K562 (cell line): ENCODE measurements around the gene FOXD2. TPM values are rescaled to one million over a fixed set of nuclear protein-coding genes. Genes with fewer than 3 reads are reported as not detected.

ENCODE experiments used
- MYC ChIP-seq, 2 experiments: fragments of 250-450 bp in 1 of 2; sonication (Bioruptor Pico) in 1 of 2; IDR thresholded peaks; 2 replicates each; pipeline versions ENCODE4 v1.5.1 to v1.6.1; 2012 to 2021; ENCODE audit warnings: low read depth in 2 of 2, borderline replicate concordance in 1 of 2, improper control_type of control experiment in 1 of 2, low read length in 1 of 2, mild to moderate bottlenecking in 1 of 2, moderate library complexity in 1 of 2
- NCOA6 ChIP-seq: fragments of 450-650 bp; IDR thresholded peaks from 2 replicates; pipeline ENCODE4 v1.6.1; 2017; ENCODE audit warnings: mild to moderate bottlenecking
- THAP12 ChIP-seq: fragments of 250-450 bp; sonication (Bioruptor Pico); IDR thresholded peaks from 2 replicates; pipeline ENCODE4 v1.9.0; 2021; ENCODE audit warnings: mild to moderate bottlenecking, inconsistent platforms
- UBTF ChIP-seq, 2 experiments: IDR thresholded peaks; 2 replicates each; pipeline ENCODE4 v1.6.1; 2012; ENCODE audit warnings: improper control_type of control experiment in 2 of 2, low read depth in 2 of 2, low read length in 2 of 2, borderline replicate concordance in 1 of 2
- ZBTB40 ChIP-seq, 2 experiments: fragments of 450-650 bp in 1 of 2; sonication (generic) in 1 of 2; formaldehyde crosslinking in 1 of 2; IDR thresholded peaks; 2 replicates each; pipeline versions ENCODE4 v1.7.1 to v1.9.0; 2016 to 2022; ENCODE audit warnings: inconsistent platforms in 1 of 2, mild to moderate bottlenecking in 1 of 2, missing genetic modification reagents in 1 of 2
- polyA plus RNA-seq, 8 experiments: library from polyadenylated mRNA; depleted of rRNA in 4 of 8; stranded (reverse) in 5 of 8; unstranded in 3 of 8; fragments of >200 nt; fragmentation: Nextera tagmentation in 2 of 8; fragmentation: Illumina TruSeq in 1 of 8; extraction: Ambion mirVana in 2 of 8; extraction: Trizol in 1 of 8; gene quantifications; 2 replicates each; pipeline versions ENCODE4 v1.2.1 to v1.2.3, GENCODE V29; 2011 to 2014; ENCODE audit warnings: inconsistent platforms in 1 of 8, missing spikeins in 1 of 8
- total RNA-seq, 7 experiments: library from RNA; depleted of rRNA in 6 of 7; stranded (reverse); fragments of >200 nt in 6 of 7; fragmentation: Illumina TruSeq in 2 of 7; extraction: Trizol in 2 of 7; gene quantifications; 2 replicates each; pipeline versions ENCODE4 v1.2.1 to v1.2.3, GENCODE V29; 2011 to 2021; ENCODE audit warnings: low replicate concordance in 1 of 7
- TF ChIP-seq, protein P1 (sequence below), 2 experiments: fragments of 250-450 bp in 1 of 2; fragments of 450-650 bp in 1 of 2; sonication (Bioruptor Pico) in 1 of 2; IDR thresholded peaks; 2 replicates each; pipeline versions ENCODE4 v1.6.1 to v1.8.0; 2016 to 2021; ENCODE audit warnings: mild to moderate bottlenecking in 2 of 2, moderate library complexity in 2 of 2, missing compliant biosample characterization in 1 of 2, missing genetic modification characterization in 1 of 2
- TF ChIP-seq, protein P2 (sequence below): fragments of 450-650 bp; IDR thresholded peaks from 2 replicates; pipeline ENCODE4 v1.6.1; 2016; ENCODE audit warnings: antibody characterized with exemption

Gene FOXD2
- total and polyA plus RNA-seq, 9 of the 15 experiments (the other 6 are each of a cell fraction or from before 2014, with no cell fraction given) = 0.06 to 1.2 (median 0.22) TPM

DNA sequence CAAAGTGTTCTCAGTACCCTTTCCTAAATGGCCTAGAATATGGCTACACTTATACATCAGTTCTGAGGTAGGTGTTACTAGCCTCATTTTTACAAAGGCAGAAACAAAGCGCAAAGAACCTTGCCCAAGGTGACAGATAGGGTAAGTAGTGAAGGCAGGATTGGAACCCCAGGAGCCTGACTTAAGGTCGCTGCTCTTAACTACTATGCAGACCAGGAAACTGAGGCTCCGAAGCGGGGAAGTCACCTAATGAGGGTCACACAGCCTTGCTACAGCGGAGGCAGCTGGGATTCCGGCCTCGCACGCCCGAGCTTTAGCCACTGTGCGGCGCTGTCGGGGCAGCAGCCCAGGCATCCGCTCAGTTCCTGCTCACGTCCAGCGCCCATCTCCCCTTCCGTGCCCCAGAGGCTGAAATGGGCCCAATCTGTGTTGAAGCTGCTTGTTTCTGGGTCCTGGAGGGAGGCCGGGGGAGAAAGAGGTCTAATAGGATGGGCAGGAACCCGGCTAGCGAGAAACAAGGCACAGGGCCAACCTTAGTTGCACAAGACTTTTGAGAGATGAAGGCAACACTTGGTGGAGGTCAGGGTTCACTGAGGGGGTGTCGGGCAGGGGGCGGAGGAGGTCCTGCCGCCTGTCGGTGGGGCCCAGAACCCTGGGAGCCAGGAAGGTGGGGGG, 1.4 kb upstream of the FOXD2 start (continued):
- TF ChIP-seq UBTF (IDR thresholded peaks at IDR 0.05; ENCODE audit: borderline replicate concordance in 1 of 2, low read depth in 2 of 2, low read length in 2 of 2) (peak in 1 of 2 experiments; percentile 76; a peak in 1 of 4 replicates), THAP12 (0 out of 2 replicates have a peak, but pooled peaks have one; percentile 5), MYC (IDR thresholded peaks at IDR 0.05; ENCODE audit: low read depth, low read length) (peak; percentile 52), MYC (CRISPR knock-in tag; IDR thresholded peaks at IDR 0.05; ENCODE audit: borderline replicate concordance, low read depth) (no peak), ZBTB40 (IDR thresholded peaks at IDR 0.05) (0 out of 2 replicates have a peak, but pooled peaks have one; percentile 48), ZBTB40 (CRISPR knock-in tag; IDR thresholded peaks at IDR 0.05) (no peak), NCOA6 (peak; percentile 86)
- TF ChIP-seq, protein P1, sequence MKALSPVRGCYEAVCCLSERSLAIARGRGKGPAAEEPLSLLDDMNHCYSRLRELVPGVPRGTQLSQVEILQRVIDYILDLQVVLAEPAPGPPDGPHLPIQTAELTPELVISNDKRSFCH (CRISPR knock-in tag; IDR thresholded peaks at IDR 0.05) = no peak
- TF ChIP-seq, protein P1 (tag; IDR thresholded peaks at IDR 0.05) = 0 out of 2 replicates have a peak, but pooled peaks have one; percentile 14
- TF ChIP-seq, protein P2, sequence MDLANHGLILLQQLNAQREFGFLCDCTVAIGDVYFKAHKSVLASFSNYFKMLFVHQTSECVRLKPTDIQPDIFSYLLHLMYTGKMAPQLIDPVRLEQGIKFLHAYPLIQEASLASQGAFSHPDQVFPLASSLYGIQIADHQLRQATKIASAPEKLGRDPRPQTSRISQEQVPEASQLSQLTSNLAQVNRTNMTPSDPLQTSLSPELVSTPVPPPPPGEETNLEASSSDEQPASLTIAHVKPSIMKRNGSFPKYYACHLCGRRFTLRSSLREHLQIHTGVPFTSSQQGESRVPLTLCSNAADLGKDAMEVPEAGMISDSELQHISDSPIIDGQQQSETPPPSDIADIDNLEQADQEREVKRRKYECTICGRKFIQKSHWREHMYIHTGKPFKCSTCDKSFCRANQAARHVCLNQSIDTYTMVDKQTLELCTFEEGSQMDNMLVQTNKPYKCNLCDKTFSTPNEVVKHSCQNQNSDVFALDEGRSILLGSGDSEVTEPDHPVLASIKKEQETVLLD = peak; percentile 35; the same call in 1 of the 2 replicates
